Pancreas (tissue), 10 donors: ENCODE measurements around the gene PIAS2. TPM values are rescaled to one million over a fixed set of nuclear protein-coding genes. Genes with fewer than 3 reads are reported as not detected.
"Not testable (repeated sequence)": the region's sequence is repeated elsewhere in the genome, so short reads cannot be mapped to it uniquely, and the experiment has no call there.

ENCODE experiments used
- ATAC-seq, 4 donors: fragments of 200-7000 bp; cut with Tn5 transposase; one replicate each; pipeline versions ENCODE4 v1.8.0 to v1.9.1; 2020; ENCODE audit warnings: mild to moderate bottlenecking in 4 of 4, moderate library complexity in 4 of 4
- DNase-seq, 6 donors: peaks; one replicate each; pipeline ENCODE4 v3.0.0-alpha.2; 2020
- FAIRE-seq: peaks from 2 replicates; lab custom pipeline; 2012; peaks lifted over from hg19 to GRCh38; lab: Jason Lieb, UNC
- H3K27ac ChIP-seq, 4 donors: fragments of 200-600 bp; sonication (generic); 1 replicate in 3 of 4; 2 replicates in 1 of 4; pipeline versions ENCODE4 v1.5.0 to v1.8.0; 2020
- H3K27me3 ChIP-seq, 4 donors: fragments of 200-600 bp; one replicate each; pipeline ENCODE4 v1.8.0; 2021
- H3K36me3 ChIP-seq, 3 donors: fragments of 200-600 bp; sonication (generic) in 1 of 3; one replicate each; pipeline versions ENCODE4 v1.5.0 to v1.8.0; 2020 to 2021
- H3K4me1 ChIP-seq, 3 donors: fragments of 200-600 bp; one replicate each; pipeline ENCODE4 v1.8.0; 2021
- H3K4me3 ChIP-seq, 4 donors: fragments of 200-600 bp; sonication (generic) in 2 of 4; one replicate each; pipeline versions ENCODE4 v1.5.0 to v1.8.0; 2020 to 2021
- H3K9me3 ChIP-seq, 4 donors: fragments of 200-600 bp; one replicate each; pipeline ENCODE4 v1.8.0; 2021
- whole genome bisulfite sequencing, 2 donors: extraction: QIAGEN DNeasy Blood & Tissue Kit; methylation state at CpG; one replicate each; pipeline ENCODE4 v1.1.7; 2013; 5-methylcytosine and 5-hydroxymethylcytosine counted together
- intact Hi-C, 3 donors: fragments of 100-400 bp; cut with DNase I; formaldehyde crosslinking; loops; one replicate each; pipeline versions ENCODE4 v1.11.1 to v1.14.2; 2022
- polyA plus RNA-seq, 2 donors: library from polyadenylated mRNA; stranded (reverse); fragments of 200-250 nt; gene quantifications; one replicate each; pipeline ENCODE4 v1.2.3, GENCODE V29; 2013
- total RNA-seq, 6 donors: library from RNA; stranded (reverse); fragmentation: NEBNext Ultra II Directional in 4 of 6; extraction: Animal tissue kit (Norgen Biotek cat#: 25700) in 4 of 6; gene quantifications; one replicate each; pipeline versions ENCODE4 v1.2.1 to v1.2.4, GENCODE V29; 2021 to 2023
- TF ChIP-seq, protein P1 (sequence below), 4 donors: fragments of 200-600 bp; sonication (generic) in 3 of 4; IDR thresholded peaks; one replicate each; pipeline versions ENCODE4 v1.5.0 to v1.8.0; 2021; ENCODE audit warnings: antibody characterized with exemption in 4 of 4
- donor health status: healthy with polysubstance abuse.
- donor health status: DM: no; HTN: no; CAD: no; lungs with moderate emphysema.
- donor health status: DM: no; HTN: no; CAD: no.
- donor health status: control.
- donor health status: control.
- donor health status: Bipolar disorder and iron deficiency.
- donor health status: DM: yes; HTN: yes; CAD: no.
- donor health status: DM: no; HTN: no; CAD: no.
- donor health status: DM: no; HTN: no; CAD: no.
- donor health status: DM: yes; HTN: yes; CAD: no.

The PIAS2 gene
- total and polyA plus RNA-seq, 8 donors, result 2.8 to 17.6 (median 11.4) TPM

DNA sequence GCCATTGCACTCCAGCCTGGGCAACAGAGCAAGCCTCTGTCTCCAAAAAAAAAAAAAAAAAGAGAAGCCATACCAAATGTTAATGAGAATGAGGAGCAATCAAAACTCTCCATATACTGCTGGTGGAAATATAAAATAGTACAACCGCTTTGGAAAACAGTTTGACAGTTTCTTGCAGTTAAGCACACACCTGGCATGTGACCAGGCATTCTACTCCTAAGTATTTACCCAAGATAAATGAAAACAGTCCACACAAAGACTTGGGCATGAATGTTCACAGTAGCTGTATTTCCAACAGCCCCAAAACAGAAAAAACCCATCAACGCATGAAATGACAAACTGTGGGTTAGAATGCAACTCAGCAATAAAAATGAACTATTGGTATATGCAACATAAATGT lies 84.5 kb downstream of the PIAS2 start:
- FAIRE-seq (no peak), ATAC-seq (peak; percentile 69 to 85 (median 77)), DNase-seq (peak in 4 of 6 donors; percentile 8 to 35 (median 16))
- Histone ChIP-seq H3K27ac (no peak overlapping the region), H3K9me3 (no peaks in the 10 kb centered on the region), H3K36me3 (peaks cover 0 to 1% (median 0%) of the 10 kb centered on the region in 3 donors), H3K4me1 (no peaks in the 10 kb centered on the region), H3K4me3 (no peak overlapping the region), H3K27me3 (no peaks in the 10 kb centered on the region)
- intact Hi-C loops, result no loop called here
- TF ChIP-seq, protein P1, sequence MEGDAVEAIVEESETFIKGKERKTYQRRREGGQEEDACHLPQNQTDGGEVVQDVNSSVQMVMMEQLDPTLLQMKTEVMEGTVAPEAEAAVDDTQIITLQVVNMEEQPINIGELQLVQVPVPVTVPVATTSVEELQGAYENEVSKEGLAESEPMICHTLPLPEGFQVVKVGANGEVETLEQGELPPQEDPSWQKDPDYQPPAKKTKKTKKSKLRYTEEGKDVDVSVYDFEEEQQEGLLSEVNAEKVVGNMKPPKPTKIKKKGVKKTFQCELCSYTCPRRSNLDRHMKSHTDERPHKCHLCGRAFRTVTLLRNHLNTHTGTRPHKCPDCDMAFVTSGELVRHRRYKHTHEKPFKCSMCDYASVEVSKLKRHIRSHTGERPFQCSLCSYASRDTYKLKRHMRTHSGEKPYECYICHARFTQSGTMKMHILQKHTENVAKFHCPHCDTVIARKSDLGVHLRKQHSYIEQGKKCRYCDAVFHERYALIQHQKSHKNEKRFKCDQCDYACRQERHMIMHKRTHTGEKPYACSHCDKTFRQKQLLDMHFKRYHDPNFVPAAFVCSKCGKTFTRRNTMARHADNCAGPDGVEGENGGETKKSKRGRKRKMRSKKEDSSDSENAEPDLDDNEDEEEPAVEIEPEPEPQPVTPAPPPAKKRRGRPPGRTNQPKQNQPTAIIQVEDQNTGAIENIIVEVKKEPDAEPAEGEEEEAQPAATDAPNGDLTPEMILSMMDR (IDR thresholded peaks at IDR 0.05), result no peak
- WGBS, 2 donors, result 36 to 40% methylated on average over 2 of the region's 2 CpGs

DNA sequence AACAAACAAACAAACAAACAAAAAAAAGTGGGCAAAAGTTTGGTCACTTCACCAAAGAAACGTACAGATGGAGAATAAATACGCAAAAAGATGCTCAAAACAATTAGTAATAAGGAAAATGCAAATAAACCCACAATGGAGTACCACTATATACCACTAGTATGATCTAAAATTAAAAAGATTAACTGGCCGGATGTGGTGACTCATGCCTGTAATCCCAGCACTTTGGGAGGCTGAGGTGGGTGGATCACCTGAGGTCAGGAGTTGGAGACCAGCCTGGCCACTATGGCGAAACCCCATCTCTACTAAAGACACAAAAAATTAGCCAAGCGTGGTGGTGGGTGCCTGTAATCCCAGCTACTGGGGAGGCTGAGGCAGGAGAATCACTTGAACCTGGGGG lies 84.9 kb downstream of the PIAS2 start:
- intact Hi-C loops, H3K9me3 ChIP-seq, DNase-seq, H3K36me3 ChIP-seq, ATAC-seq, H3K27me3 ChIP-seq, H3K4me1 ChIP-seq, H3K4me3 ChIP-seq, FAIRE-seq, H3K27ac ChIP-seq: not testable (repeated sequence)
- WGBS, 2 donors, result 86 to 88% methylated on average over 5 of the region's 5 CpGs

DNA sequence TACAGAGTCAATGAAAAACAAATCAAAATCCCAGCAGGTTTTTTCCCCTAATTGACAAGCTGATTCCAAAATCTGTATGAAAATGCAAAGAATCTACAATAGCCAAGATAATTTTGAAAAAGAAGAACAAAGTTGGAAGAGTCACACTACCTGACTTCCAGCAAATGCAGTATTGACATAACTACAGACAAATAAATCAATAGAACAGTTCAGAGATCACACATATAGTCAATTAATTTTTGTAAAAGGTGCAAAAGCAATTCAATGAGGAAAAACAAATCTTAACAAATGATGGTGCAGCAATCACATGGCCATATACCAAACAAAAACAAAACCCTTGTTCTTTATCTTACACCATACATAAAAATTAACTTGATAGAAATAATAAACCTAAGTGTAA lies 85.9 kb downstream of the PIAS2 start:
- DNase-seq, result no peak

DNA sequence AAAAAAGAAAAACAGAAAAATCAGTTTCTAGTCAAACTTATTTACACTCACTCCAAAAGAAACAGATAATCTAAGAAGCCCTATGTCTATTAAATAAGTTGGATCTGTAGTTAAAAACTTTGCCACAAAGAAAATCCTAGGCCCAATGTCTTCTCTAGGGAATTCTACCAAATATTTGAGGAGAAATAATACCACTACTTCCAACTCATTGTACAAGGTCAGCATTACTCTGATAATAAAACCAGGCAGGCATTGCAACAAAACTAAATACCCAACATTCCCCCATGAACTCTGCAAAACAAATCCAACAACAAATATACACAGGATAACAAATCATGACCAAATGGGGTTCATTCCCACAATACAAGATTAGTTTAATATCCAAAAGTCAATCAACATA lies 86.7 kb downstream of the PIAS2 start:
- Histone ChIP-seq H3K27me3 (no peaks in the 10 kb centered on the region), H3K4me3 (no peak overlapping the region), H3K9me3 (no peaks in the 10 kb centered on the region), H3K36me3 (peaks cover 0 to 4% (median 0%) of the 10 kb centered on the region in 3 donors), H3K4me1 (no peaks in the 10 kb centered on the region), H3K27ac (no peak overlapping the region)
- FAIRE-seq (no peak), DNase-seq (no peak), ATAC-seq (no peak)
- intact Hi-C loops, result no loop called here
- TF ChIP-seq, protein P1 (IDR thresholded peaks at IDR 0.05), result no peak

More for the DNA sequence above, 85.9 kb downstream of the PIAS2 start:
- no peak overlapping the region for H3K4me3 ChIP-seq
- no peak overlapping the region for H3K27ac ChIP-seq
- H3K9me3 ChIP-seq, result no peaks in the 10 kb centered on the region
- TF ChIP-seq, protein P1 (IDR thresholded peaks at IDR 0.05), result no peak
- no peak for FAIRE-seq
- ATAC-seq, result no peak
- H3K4me1 ChIP-seq, result no peaks in the 10 kb centered on the region
- intact Hi-C loops, result no loop called here
- H3K36me3 ChIP-seq, result peaks cover 0 to 4% (median 0%) of the 10 kb centered on the region in 3 donors
- H3K27me3 ChIP-seq, result no peaks in the 10 kb centered on the region

DNA sequence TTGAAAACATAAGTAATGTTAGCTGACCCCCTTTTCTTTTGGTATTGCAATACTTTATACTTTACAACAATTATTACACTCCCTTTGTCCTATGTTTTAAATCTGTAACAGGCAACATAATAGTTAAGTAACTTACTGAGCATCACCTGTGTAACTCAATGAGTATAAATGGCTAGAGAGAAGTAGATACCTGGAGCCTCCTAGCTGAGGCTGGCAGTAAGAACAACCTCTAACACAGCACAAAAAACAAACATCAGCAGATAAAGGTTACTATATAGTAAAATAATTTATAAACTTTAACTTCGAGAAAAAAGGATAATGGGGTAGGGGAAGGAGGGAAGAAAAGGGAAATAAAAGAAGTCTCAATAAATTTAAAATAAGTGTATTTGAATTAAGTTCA lies 87.4 kb downstream of the PIAS2 start:
- H3K4me1 ChIP-seq, result no peaks in the 10 kb centered on the region
- intact Hi-C loops, result no loop called here
- ATAC-seq, result no peak

More for the DNA sequence above, 87.4 kb downstream of the PIAS2 start:
- H3K4me3 ChIP-seq, result no peak overlapping the region
- no peak overlapping the region for H3K27ac ChIP-seq
- H3K36me3 ChIP-seq, result peaks cover 0 to 4% (median 0%) of the 10 kb centered on the region in 3 donors
- H3K9me3 ChIP-seq, result no peaks in the 10 kb centered on the region
- DNase-seq (no peak), FAIRE-seq (no peak)
- H3K27me3 ChIP-seq, result no peaks in the 10 kb centered on the region
- TF ChIP-seq, protein P1 (IDR thresholded peaks at IDR 0.05), result no peak
- WGBS, 2 donors, result 65 to 85% methylated on average over 1 of the region's 1 CpG
